Pancreas (tissue), 10 donors: Measurements from ENCODE around the gene FAM163B. TPM values are rescaled to one million over a fixed set of nuclear protein-coding genes. Genes with fewer than 3 reads are reported as not detected.

Source experiments
- ATAC-seq, 4 donors: fragments of 200-7000 bp; cut with Tn5 transposase; one replicate each; pipeline versions ENCODE4 v1.8.0 to v1.9.1; 2020; ENCODE audit warnings: mild to moderate bottlenecking in 4 of 4, moderate library complexity in 4 of 4
- DNase-seq, 6 donors: peaks; one replicate each; pipeline ENCODE4 v3.0.0-alpha.2; 2020
- FAIRE-seq: peaks from 2 replicates; lab custom pipeline; 2012; peaks lifted over from hg19 to GRCh38; lab: Jason Lieb, UNC
- H3K27ac ChIP-seq, 4 donors: fragments of 200-600 bp; sonication (generic); 1 replicate in 3 of 4; 2 replicates in 1 of 4; pipeline versions ENCODE4 v1.5.0 to v1.8.0; 2020
- H3K27me3 ChIP-seq, 4 donors: fragments of 200-600 bp; one replicate each; pipeline ENCODE4 v1.8.0; 2021
- H3K36me3 ChIP-seq, 3 donors: fragments of 200-600 bp; sonication (generic) in 1 of 3; one replicate each; pipeline versions ENCODE4 v1.5.0 to v1.8.0; 2020 to 2021
- H3K4me1 ChIP-seq, 3 donors: fragments of 200-600 bp; one replicate each; pipeline ENCODE4 v1.8.0; 2021
- H3K4me3 ChIP-seq, 4 donors: fragments of 200-600 bp; sonication (generic) in 2 of 4; one replicate each; pipeline versions ENCODE4 v1.5.0 to v1.8.0; 2020 to 2021
- H3K9me3 ChIP-seq, 4 donors: fragments of 200-600 bp; one replicate each; pipeline ENCODE4 v1.8.0; 2021
- WGBS, 2 donors: extraction: QIAGEN DNeasy Blood & Tissue Kit; methylation state at CpG; one replicate each; pipeline ENCODE4 v1.1.7; 2013; 5-methylcytosine and 5-hydroxymethylcytosine counted together
- intact Hi-C, 3 donors: fragments of 100-400 bp; cut with DNase I; formaldehyde crosslinking; loops; one replicate each; pipeline versions ENCODE4 v1.11.1 to v1.14.2; 2022
- polyA plus RNA-seq, 2 donors: library from polyadenylated mRNA; stranded (reverse); fragments of 200-250 nt; gene quantifications; one replicate each; pipeline ENCODE4 v1.2.3, GENCODE V29; 2013
- total RNA-seq, 6 donors: library from RNA; stranded (reverse); fragmentation: NEBNext Ultra II Directional in 4 of 6; extraction: Animal tissue kit (Norgen Biotek cat#: 25700) in 4 of 6; gene quantifications; one replicate each; pipeline versions ENCODE4 v1.2.1 to v1.2.4, GENCODE V29; 2021 to 2023
- TF ChIP-seq, protein P1 (sequence below), 4 donors: fragments of 200-600 bp; sonication (generic) in 3 of 4; IDR thresholded peaks; one replicate each; pipeline versions ENCODE4 v1.5.0 to v1.8.0; 2021; ENCODE audit warnings: antibody characterized with exemption in 4 of 4
- donor health status: healthy with polysubstance abuse.
- donor health status: DM: no; HTN: no; CAD: no; lungs with moderate emphysema.
- donor health status: DM: no; HTN: no; CAD: no.
- donor health status: control.
- donor health status: control.
- donor health status: Bipolar disorder and iron deficiency.
- donor health status: DM: yes; HTN: yes; CAD: no.
- donor health status: DM: no; HTN: no; CAD: no.
- donor health status: DM: no; HTN: no; CAD: no.
- donor health status: DM: yes; HTN: yes; CAD: no.

Gene FAM163B
- total and polyA plus RNA-seq, 8 donors = not detected

DNA sequence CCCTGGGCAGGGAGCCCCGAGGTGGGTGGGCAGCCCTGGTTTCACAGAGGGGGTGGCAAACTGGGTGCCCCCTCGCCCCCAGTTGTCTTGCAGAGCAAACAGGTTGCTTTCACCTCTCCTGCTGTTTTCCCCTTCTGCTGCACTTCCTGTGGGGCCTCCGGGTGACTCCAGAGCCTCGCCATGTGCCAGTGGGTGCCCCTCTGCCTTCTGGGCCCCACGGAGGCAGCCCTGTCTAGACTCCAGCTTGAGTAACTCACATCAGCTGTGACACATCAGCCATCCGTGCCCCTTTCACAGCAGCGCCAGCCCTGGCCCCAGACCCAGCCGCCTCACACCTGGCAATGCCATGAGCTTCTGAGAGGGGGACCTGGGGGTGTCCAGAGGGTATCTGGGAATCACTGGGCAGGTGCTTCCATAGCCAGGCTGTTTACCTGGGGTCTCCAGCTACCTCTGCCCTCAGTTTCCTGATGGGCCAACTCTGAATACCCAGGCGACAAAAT lies 37.7 kb downstream of the FAM163B start:
- H3K27ac ChIP-seq = no peak overlapping the region
- no peak for FAIRE-seq

DNA sequence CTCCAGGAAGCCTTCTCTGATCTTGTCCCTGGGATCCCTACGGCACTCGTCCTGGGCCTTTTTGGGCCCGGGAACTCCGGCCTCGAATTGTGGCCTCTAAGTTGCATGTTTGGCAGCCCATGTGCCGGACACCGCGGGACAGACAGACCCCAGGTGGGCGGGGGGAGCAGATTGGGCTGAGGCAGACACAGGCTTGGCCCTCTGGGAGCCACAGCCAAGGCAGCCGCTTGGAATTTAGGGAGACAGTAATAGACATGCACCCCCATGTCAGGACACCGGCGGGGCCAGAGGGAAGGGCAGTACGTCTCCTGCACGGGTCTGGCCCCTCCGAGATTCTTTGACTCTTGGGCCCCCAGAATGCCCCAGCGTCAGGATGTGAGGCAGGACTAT lies 38.5 kb downstream of the FAM163B start:
- FAIRE-seq (no peak), DNase-seq (no peak), ATAC-seq (no peak)
- H3K4me3 ChIP-seq = no peak overlapping the region
- H3K9me3 ChIP-seq = no peaks in the 10 kb centered on the region
- 72 to 74% methylated on average over 16 of the region's 16 CpGs for WGBS, 2 donors
- H3K27ac ChIP-seq = no peak overlapping the region
- H3K27me3 ChIP-seq = no peaks in the 10 kb centered on the region
- TF ChIP-seq, protein P1, sequence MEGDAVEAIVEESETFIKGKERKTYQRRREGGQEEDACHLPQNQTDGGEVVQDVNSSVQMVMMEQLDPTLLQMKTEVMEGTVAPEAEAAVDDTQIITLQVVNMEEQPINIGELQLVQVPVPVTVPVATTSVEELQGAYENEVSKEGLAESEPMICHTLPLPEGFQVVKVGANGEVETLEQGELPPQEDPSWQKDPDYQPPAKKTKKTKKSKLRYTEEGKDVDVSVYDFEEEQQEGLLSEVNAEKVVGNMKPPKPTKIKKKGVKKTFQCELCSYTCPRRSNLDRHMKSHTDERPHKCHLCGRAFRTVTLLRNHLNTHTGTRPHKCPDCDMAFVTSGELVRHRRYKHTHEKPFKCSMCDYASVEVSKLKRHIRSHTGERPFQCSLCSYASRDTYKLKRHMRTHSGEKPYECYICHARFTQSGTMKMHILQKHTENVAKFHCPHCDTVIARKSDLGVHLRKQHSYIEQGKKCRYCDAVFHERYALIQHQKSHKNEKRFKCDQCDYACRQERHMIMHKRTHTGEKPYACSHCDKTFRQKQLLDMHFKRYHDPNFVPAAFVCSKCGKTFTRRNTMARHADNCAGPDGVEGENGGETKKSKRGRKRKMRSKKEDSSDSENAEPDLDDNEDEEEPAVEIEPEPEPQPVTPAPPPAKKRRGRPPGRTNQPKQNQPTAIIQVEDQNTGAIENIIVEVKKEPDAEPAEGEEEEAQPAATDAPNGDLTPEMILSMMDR (IDR thresholded peaks at IDR 0.05) = no peak
- no peaks in the 10 kb centered on the region for H3K4me1 ChIP-seq
- no peaks in the 10 kb centered on the region for H3K36me3 ChIP-seq
- intact Hi-C loops = no loop called here

More for the DNA sequence above, 37.7 kb downstream of the FAM163B start:
- ATAC-seq (no peak), DNase-seq (no peak)
- TF ChIP-seq, protein P1 (IDR thresholded peaks at IDR 0.05) = no peak
- no peaks in the 10 kb centered on the region for H3K4me1 ChIP-seq
- no peak overlapping the region for H3K4me3 ChIP-seq
- WGBS, 2 donors = 72 to 82% methylated on average over 7 to 9 of the region's 9 CpGs
- intact Hi-C loops = no loop called here
- no peaks in the 10 kb centered on the region for H3K9me3 ChIP-seq
- no peaks in the 10 kb centered on the region for H3K36me3 ChIP-seq
- H3K27me3 ChIP-seq = no peaks in the 10 kb centered on the region

DNA sequence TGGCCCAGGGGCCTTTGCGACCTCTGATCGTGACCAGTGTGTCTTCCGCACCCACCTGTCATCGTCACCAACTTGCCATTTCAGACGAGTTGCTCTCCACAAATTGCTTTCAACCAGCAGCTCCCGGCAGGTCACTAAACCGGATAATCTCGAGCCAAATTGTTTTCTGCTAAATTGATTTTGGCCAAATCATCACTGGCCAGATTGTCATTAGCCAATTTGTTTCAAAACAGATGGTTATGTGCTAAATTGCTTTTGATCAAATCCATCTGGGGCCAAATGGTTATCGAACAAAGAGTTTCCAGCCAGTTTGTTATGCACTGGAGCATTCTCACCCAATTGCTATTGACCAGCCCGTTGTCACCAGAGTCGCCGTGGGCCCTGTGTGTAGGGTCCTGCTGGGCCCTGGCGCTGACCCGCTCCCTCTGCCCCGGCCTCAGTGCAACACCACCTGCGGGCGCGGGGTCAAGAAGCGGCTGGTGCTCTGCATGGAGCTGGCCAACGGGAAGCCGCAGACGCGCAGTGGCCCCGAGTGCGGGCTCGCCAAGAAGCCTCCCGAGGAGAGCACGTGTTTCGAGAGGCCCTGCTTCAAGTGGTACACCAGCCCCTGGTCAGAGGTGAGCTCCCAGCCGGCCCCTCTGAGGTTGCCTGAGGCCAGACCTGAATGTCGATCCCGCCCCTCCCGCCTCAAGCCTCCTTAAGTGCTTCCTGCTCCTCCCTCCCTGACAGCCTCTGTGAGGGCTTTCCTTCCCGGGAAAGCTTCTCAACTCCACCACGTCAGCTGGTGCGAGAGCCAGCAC lies 39.1 kb downstream of the FAM163B start:
- H3K27me3 ChIP-seq = no peaks in the 10 kb centered on the region
- no peaks in the 10 kb centered on the region for H3K36me3 ChIP-seq
- TF ChIP-seq, protein P1 (IDR thresholded peaks at IDR 0.05) = no peak
- FAIRE-seq = no peak
- 77% methylated on average over 36 of the region's 36 CpGs for WGBS, 2 donors
- no peak for ATAC-seq
- intact Hi-C loops = no loop called here
- DNase-seq = no peak
- no peak overlapping the region for H3K27ac ChIP-seq
- H3K9me3 ChIP-seq = no peaks in the 10 kb centered on the region
- no peak overlapping the region for H3K4me3 ChIP-seq
- no peaks in the 10 kb centered on the region for H3K4me1 ChIP-seq

DNA sequence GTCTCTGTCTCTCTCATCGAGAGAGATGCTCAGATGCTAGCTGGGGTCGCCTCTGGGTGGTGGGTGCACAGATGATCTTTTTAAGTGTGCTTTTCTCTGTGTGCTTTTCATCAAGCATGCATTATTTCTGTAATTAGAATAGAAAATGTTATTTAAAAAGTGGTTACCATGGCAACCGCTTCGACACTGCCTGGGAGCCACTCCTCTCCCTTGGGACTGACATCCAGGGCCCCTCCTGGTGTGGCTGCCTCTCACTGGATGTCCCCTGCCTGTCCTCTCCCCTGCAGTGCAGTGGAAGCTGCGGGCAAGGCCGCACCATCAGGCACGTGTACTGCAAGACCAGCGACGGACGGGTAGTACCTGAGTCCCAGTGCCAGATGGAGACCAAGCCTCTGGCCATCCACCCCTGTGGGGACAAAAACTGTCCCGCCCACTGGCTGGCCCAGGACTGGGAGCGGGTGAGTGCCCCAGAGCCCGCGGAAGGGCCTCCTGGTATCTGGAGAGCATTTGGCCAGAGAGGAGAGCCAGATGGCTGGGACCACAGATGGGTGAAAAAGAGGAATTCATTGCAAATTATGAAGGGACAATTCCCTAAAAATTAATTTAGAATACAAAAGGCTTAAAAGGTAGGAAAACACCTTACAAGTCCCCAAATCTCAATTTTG lies 39.9 kb downstream of the FAM163B start:
- Histone ChIP-seq H3K9me3 (no peaks in the 10 kb centered on the region), H3K4me3 (no peak overlapping the region), H3K4me1 (no peaks in the 10 kb centered on the region), H3K27ac (no peak overlapping the region), H3K27me3 (no peaks in the 10 kb centered on the region), H3K36me3 (no peaks in the 10 kb centered on the region)
- 78 to 83% methylated on average over 14 of the region's 14 CpGs for WGBS, 2 donors
- TF ChIP-seq, protein P1 (IDR thresholded peaks at IDR 0.05) = no peak
- intact Hi-C loops = no loop called here
- ATAC-seq (no peak), FAIRE-seq (no peak), DNase-seq (no peak)
